NB4 (cell line): ENCODE measurements around the gene MUTYH.

Experiments
- DNase-seq: peaks from one replicate; pipeline ENCODE4 v3.0.0; 2010; ENCODE audit warnings: low read depth
- H3K4me3 ChIP-seq: one replicate; pipeline ENCODE4 v1.5.1; 2011; ENCODE audit warnings: mild to moderate bottlenecking, low read depth, low read length, moderate library complexity
- MYC ChIP-seq: IDR thresholded peaks from 2 replicates; pipeline ENCODE4 v1.6.1; 2011; ENCODE audit warnings: low read depth, low read length
- POLR2A ChIP-seq: IDR thresholded peaks from 2 replicates; pipeline ENCODE4 v1.6.1; 2011; ENCODE audit warnings: mild to moderate bottlenecking; ENCODE audit not compliant: insufficient read length; ENCODE audit errors: extremely low read depth
- TF ChIP-seq, protein P1 (sequence below): IDR thresholded peaks from one replicate; pipeline ENCODE4 v1.5.1; 2012; ENCODE audit warnings: low read depth, low read length
- TF ChIP-seq, protein P2 (sequence below): IDR thresholded peaks from 2 replicates; pipeline ENCODE4 v1.6.1; 2011; ENCODE audit warnings: low read depth, low read length

The MUTYH gene

DNA sequence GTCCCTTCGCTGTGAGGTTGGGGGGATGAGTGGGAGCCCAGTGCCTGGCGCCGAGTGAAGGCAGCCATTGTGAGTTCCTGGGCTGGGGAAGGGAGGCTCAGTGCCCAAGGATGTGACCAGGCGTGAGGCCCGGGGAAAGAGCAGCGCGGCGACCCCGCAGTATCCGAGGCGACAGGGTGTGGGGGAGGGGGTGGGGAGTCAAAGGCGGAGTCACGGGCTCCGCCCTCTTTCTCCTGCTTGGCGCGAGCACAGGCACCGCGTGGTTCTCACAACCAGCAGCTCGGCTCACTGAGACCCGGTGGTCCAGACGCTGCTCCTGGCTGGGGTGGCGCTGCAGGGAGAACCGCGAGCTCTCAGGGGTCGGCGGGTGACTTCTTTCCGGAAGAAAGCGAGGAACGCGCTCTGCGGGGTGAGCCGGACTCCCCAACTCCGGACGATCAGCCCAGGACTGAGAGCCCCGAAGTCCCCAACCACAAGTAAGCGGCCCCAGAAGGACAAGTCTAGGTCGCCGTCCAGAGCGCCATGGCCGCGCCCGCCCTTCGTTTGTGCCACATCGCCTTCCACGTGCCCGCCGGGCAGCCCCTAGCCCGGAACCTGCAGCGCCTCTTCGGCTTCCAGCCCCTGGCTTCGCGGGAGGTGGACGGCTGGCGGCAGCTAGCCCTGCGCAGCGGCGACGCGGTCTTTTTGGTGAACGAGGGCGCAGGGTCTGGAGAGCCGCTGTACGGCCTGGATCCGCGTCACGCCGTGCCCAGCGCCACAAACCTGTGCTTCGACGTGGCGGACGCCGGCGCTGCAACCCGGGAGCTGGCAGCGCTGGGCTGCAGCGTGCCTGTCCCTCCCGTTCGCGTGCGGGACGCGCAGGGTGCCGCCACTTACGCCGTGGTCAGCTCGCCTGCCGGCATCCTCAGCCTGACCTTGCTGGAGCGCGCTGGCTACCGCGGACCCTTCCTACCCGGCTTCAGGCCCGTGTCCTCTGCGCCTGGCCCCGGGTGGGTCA lies 13.3 kb downstream of the MUTYH start, which contains the start of gene HPDL:
HPDL (plus strand) TSS at position 269 of the 997 bp plus-strand sequence; CDS start at position 523, 254 bp downstream.
- peak within 1 kb of the TSS; percentile 84 for H3K4me3 ChIP-seq
- TF ChIP-seq MYC: peak; percentile 99
- peak; percentile 96 for TF ChIP-seq POLR2A
- TF ChIP-seq, protein P1, sequence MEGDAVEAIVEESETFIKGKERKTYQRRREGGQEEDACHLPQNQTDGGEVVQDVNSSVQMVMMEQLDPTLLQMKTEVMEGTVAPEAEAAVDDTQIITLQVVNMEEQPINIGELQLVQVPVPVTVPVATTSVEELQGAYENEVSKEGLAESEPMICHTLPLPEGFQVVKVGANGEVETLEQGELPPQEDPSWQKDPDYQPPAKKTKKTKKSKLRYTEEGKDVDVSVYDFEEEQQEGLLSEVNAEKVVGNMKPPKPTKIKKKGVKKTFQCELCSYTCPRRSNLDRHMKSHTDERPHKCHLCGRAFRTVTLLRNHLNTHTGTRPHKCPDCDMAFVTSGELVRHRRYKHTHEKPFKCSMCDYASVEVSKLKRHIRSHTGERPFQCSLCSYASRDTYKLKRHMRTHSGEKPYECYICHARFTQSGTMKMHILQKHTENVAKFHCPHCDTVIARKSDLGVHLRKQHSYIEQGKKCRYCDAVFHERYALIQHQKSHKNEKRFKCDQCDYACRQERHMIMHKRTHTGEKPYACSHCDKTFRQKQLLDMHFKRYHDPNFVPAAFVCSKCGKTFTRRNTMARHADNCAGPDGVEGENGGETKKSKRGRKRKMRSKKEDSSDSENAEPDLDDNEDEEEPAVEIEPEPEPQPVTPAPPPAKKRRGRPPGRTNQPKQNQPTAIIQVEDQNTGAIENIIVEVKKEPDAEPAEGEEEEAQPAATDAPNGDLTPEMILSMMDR: no peak
- TF ChIP-seq, protein P2, sequence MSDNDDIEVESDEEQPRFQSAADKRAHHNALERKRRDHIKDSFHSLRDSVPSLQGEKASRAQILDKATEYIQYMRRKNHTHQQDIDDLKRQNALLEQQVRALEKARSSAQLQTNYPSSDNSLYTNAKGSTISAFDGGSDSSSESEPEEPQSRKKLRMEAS: peak; percentile 94
- DNase-seq: peak; percentile 92

DNA sequence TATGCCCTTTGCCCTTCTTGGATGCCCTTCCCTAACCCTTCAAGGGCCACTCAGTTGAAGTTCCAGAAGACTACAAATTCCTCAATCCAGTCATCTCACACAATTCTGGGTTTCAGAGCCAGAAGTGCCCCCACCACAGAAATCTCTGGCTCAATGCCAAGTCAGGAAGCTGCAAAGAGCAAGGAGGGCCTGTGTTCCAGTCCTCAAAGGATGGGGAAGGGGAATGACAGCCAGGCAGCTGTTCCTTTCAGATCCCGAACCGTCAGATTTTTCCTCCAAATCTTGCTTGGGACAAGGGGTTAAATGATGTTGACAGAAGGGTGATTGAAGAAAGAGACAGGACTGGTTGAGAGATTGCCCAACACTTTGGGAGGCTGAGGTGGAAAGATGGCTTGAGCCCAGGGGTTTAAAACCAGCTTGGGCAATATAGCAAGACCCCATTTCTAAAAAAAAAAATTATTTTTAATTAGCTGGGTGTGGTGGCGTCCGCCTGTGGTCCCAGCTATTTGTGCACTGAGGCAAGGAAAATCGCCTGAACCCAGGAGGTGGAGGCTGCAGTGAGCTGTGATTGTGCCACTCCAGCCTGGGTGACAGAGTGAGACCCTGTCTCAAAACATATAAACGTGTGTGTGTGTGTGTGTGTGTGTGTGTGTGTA lies 14.3 kb downstream of the MUTYH start:
- TF ChIP-seq, protein P2: no peak
- TF ChIP-seq, protein P1: no peak
- TF ChIP-seq MYC (no peak), POLR2A (no peak)
- H3K4me3 ChIP-seq: peak overlapping the region; percentile 84
- no peak for DNase-seq

DNA sequence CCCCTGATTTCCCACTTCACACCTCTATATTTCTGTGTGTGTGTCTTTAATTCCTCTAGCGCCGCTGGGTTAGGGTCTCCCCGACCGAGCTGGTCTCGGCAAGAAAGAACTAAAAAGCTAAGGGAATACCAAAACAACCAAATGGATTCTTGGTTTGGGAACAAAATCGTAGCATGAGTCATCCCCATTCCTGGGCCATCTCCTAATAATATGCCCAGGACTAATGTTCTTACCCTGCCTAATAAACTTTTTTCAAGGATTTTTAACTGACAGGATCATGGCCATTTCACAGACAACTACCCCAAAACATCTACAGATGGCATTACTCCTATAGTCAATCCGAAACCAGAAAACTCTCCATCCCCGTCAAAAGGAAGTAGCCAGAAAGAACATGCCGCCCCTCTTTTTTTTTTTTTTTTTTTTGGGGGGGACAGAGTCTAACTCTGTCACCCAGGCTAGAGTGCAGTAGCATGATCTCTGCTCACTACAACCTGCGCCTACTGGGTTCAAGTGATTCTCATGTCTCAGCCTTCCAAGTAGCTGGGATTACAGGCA lies 17.7 kb downstream of the MUTYH start:
- H3K4me3 ChIP-seq: no peak overlapping the region
- no peak for TF ChIP-seq POLR2A
- TF ChIP-seq MYC: no peak
- TF ChIP-seq, protein P1: no peak
- TF ChIP-seq, protein P2: no peak
- no peak for DNase-seq

DNA sequence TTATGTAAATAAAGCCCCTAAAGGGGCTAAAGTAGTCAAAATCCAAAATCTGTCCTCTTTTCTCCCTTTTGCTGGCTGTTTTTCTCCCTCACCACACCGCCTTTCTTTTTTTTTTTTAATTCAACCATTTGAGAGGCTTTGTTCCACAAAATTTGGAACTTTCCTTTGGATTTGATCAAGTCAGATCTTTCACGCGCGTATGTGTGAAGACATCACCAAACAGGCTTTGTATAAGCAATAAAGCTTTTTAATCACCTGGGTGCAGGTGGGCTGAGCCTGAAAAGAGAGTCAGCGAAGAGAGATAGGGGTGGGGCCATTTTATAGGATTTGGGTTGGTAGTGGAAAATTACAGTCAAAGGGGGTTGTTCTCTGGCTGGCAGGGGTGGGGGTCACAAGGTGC lies 18.8 kb downstream of the MUTYH start:
- no peak overlapping the region for H3K4me3 ChIP-seq
- TF ChIP-seq, protein P1: no peak
- TF ChIP-seq MYC: no peak
- TF ChIP-seq POLR2A: no peak
- TF ChIP-seq, protein P2: no peak
- no peak for DNase-seq

DNA sequence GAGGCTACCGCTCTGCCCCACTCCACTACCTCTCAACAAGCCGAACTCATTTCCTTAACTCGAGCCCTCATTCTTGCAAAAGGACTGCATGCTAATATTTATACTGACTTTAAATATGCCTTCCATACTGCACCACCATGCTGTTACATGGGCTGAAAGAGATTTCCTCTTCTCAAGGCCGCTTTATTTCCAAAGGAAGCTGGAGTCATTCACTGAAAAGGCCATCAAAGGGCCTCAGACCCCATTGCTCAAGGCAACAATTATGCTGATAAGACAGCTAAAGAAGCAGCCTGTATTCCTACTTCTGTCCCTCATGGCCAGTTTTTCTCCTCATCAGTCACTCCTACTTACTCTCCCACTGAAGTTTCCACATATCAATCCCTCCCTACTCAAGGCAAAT lies 20.5 kb downstream of the MUTYH start:
- TF ChIP-seq, protein P1: no peak
- TF ChIP-seq MYC (no peak), POLR2A (no peak)
- TF ChIP-seq, protein P2: no peak
- no peak for DNase-seq
- no peak overlapping the region for H3K4me3 ChIP-seq
